Stimulated activated CD4-positive, alpha-beta T cell treated with anti-CD3 and anti-CD28 coated beads, Interleukin-4, amount 100 ng/mL, for 24 hours (primary cell): ENCODE measurements around the gene PLEKHN1.
A peak's percentile ranks its signal among the peaks of the same experiment; 100 is the strongest.
"Not testable (repeated sequence)": the region's sequence is repeated elsewhere in the genome, so short reads cannot be mapped to it uniquely, and the experiment has no call there.

Source experiments
- DNase-seq: peaks from one replicate; pipeline ENCODE4 v3.0.0-alpha.2; 2020

PLEKHN1 gene

DNA sequence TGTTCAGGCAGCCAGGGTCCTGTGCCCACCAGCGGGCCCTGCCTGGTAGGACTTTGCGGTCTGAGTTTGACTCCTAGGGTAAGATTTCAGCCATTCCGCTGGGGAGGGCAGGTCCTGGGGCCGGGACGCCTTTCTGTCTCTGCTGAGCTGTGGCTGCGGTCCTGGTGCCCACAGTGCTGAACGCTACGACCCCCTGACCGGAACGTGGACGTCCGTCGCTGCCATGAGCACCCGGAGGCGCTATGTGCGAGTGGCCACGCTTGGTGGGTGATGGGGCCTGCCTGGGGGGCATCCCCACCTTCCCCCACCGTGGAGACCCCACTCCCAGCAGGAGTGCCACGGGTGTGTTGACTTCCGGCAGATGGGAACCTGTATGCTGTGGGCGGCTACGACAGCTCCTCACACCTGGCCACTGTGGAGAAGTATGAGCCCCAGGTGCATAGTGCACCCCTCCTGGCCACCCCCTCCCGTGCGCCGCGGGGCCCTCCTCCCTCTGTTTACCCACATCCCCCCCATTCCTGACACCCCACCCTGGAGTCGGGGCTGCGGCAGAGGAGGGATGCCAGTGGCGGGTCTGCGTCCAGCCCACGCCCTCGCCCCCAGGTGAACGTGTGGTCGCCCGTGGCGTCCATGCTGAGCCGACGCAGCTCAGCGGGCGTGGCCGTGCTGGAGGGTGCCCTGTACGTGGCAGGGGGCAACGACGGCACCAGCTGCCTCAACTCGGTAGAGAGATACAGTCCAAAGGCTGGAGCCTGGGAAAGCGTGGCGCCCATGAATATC is 2.3 kb upstream of the PLEKHN1 start:
- DNase-seq, result no peak

DNA sequence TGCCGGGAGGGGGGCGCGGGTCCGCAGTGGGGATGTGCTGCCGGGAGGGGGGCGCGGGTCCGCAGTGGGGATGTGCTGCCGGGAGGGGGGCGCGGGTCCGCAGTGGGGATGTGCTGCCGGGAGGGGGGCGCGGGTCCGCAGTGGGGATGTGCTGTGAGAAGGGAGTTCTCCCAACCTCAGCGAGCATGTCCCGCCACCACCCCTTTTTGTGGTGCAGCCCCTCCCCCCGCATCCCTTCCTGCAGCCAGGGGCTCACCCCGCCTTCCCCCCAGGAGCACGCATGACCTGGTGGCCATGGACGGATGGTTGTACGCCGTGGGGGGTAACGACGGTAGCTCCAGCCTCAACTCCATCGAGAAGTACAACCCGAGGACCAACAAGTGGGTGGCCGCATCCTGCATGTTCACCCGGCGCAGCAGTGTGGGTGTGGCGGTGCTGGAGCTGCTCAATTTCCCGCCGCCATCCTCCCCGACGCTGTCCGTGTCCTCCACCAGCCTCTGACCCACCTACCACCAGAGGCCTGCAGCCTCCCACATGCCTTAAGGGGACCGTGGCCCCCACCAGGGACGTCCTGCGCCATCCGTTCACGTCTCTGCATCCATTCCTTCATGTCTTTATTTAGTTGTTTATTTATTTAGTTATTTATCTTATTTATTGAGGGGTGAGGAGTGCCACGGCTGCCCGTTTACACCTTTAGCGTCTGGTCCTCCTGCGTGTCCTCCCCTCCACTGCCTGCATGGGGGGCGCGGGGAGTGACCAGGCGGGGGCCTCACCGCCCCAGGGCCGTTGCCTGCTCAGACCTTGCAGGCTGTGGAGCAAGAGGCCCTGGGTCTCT is 1.4 kb upstream of the PLEKHN1 start:
- DNase-seq, result no peak

DNA sequence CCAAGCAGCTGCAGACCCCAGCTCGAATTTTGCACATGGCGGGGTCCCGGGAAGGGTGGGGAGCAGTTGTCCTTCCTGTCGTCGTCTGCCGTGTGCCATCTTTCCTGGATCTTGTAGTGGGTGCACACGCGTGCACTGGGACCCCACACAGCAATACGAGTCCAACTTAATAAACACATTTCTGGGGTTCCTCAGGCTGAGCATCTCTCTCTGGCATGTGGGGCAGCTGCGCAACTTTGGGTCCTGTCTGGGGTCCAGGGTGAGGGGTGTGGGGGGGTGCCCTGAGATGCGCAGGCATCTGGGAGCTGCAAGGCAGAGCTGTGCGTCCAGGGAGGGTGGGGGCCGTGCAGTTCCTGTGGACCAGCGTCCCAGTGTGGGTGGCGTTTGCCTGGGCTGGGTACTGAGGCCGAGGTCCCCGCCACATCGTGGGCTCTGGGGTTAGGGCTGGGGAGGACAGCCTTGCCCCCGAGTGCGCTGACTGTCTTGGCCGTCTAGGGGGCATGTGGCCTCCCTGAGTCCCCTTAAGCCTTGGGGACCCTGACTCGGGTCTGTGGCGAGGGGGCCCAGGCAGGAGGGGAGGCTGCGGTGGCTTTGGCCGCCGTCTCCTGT is 652 bp upstream of the PLEKHN1 start:
- no peak for DNase-seq

DNA sequence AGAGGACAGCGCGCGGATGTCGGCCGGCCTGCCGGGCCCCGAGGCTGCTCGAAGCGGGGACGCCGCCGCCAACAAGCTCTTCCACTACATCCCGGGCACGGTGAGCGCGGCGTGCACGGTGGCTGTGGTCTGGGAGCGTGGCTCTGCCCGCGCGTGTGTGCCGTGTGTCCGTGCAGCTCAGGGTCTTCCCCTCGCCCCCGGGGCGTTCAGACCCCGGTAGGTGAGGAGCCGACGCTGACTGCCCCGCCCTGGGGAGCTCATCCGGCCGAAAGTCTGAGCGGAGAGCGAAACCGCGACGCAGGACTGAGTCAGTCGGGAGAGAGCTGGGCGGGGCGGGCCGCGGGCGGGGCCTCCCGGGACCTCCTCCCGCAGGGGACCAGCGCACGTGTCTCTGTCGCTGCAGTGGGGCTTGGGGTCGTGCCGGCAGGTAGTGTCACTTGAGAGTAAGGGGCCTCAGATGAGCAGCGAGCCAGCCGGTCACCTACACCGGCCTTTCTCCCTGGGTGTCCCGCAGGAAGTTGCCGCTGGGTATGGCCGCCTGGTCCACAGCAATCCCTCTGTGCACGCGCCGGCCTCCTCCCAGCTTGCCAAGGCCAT is 520 bp downstream of the PLEKHN1 start:
- peak; percentile 86 for DNase-seq

DNA sequence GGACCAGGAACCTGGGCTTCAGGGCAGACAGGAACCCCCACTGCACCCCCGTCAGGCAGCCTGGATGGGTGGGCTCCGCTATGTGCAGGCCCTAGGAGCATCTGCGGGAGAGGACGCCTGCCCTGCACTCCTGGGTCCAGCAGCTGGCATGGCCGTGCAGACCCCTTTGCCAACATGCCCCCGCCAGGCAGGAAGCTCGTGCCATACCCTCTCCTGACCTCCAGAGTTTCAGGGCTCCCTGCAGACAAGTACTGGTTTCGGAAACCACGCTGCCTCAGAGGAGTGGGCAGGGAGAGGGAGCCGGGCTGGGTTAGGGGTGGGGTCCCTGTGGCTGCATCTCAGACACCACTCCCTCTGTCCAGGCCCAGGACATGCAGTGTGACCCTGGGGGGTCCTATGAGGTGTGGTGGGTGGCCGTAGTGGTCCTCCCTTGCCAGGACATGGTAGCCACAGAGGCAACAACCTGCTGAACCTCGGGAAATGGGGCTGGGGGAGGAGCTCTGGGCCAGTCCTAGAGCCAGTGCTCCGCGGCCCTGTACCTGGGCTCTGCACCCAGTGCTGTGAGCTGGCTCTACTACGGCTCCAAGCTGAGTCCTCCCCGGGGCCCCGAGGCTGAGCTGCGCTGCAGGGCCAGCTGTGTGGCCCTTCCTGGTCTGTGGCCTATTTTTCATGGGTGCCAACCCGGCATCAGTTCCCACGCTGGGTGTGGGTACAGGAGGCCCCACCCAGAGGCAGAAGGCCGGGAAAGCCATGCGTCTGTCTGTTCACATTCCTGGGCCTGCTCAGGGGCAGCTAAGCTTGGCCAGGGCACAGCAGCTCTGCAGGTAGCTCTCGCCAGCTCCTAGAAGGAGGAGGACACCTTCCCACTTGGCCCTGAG is 1.4 kb downstream of the PLEKHN1 start:
- no peak for DNase-seq

DNA sequence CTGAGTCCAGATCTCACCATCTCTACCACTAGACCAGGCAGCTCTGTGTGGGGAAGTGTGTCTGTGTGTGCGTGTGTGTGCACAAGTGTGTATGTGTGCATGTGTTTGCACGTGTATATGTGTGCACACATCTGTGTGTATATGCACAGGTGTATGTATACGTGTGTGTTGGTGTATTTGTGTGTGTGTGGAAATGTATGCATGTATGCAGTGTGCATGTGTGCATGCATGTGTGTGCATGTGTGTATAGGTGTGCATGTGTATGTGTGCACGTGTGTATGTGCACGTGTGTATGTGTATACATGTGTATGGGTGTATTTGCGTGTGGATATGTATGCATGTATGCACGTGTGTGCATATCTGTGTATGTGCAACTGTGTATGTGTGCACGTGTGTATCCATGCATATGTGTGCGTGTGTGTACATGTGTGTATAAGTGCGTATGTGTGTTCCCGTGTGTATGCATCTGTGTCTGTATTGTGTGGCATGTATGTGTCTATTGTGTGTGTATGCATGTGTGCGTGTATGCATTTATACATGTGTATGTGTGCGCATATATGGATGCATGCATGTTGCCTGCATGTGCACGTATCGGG is 3.1 kb downstream of the PLEKHN1 start:
- DNase-seq, result no peak

DNA sequence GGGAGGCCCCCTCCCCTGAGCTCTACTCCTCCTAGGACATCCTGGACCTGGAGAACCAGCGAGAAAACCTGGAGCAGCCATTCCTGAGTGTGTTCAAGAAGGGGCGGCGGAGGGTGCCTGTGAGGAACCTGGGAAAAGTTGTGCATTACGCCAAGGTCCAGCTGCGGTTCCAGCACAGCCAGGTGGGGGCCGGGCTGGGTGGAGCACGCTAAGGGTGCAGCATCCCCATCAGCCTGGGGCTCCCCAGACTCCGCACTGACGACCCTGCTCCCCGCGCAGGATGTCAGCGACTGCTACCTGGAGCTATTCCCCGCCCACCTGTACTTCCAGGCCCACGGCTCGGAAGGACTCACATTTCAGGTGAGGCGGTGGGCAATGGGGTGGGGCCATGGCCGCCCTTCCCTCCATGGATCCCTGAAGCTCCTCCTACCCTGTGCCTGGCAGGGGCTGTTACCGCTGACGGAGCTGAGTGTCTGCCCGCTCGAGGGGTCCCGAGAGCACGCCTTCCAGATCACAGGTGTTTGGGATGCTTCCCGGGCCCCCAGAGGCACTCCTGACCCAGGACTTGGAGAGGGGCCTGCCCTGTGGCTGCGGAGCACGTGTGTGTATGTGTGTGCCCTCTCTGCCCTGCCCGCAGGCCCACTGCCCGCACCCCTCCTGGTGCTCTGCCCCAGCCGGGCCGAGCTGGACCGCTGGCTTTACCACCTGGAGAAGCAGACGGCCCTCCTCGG is 4.1 kb downstream of the PLEKHN1 start:
- no peak for DNase-seq

DNA sequence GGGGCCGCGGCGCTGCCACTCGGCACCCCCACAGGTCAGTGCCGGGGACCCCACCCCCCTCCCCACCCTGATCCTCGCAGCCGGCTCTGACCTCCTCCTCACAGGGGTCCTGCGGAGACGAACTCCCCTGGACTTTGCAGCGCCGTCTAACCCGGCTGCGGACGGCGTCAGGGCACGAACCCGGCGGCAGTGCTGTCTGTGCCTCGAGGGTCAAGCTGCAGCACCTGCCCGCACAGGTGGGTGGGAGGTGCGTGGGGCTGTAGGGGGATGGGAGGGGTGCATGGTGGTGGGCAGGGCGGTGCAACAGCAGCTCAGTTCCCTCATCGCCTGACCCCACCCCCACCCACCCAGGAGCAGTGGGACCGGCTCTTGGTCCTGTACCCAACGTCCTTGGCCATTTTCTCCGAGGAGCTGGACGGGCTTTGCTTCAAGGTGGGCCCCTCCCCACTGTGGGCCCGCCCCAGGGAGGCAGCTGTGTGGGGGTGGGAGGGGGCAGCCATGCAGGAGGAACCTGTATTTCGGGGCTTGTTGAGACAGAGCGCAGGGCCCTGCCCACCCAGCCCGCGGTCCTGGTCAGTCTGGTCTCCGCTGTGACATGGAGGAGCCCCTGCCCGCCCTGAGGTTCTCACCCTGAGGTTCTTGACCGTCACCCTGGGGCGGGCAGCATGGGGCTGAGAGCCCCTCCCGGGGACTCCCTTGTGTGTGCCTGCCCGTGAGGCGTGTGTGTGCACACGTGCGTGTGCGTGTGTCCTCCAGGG is 4.9 kb downstream of the PLEKHN1 start:
- no peak for DNase-seq

DNA sequence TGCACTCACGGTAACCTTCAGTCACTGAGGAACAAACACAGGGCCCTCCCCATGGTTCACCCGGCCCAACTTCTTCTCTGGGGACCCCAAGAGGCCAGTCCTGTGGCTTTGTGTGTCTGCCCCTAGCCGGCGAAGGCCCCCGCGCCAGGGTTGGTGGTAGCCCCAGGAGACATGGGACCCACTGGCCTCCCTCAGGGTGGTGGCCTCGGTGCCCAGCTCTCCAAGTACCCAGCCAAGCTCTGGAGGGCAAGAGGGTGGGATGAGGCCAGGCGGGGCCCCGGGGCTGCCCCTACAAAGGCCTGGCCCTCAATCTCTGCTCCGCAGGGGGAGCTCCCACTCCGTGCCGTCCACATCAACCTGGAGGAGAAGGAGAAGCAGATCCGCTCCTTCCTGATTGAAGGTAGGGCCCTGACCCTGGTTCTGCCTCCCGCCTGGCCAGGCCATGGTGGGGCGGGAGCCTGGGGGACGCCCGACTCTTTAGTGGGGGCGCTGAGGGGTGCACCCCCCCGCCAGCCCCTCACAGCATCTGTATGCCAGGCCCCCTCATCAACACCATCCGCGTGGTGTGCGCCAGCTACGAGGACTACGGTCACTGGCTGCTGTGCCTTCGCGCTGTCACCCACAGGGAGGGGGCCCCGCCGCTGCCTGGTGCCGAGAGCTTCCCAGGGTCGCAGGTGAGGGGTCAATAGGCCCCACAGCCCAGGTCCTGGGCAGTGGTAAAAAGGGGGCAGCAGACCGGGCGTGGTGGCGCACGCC is 5.6 kb downstream of the PLEKHN1 start:
- no peak for DNase-seq

DNA sequence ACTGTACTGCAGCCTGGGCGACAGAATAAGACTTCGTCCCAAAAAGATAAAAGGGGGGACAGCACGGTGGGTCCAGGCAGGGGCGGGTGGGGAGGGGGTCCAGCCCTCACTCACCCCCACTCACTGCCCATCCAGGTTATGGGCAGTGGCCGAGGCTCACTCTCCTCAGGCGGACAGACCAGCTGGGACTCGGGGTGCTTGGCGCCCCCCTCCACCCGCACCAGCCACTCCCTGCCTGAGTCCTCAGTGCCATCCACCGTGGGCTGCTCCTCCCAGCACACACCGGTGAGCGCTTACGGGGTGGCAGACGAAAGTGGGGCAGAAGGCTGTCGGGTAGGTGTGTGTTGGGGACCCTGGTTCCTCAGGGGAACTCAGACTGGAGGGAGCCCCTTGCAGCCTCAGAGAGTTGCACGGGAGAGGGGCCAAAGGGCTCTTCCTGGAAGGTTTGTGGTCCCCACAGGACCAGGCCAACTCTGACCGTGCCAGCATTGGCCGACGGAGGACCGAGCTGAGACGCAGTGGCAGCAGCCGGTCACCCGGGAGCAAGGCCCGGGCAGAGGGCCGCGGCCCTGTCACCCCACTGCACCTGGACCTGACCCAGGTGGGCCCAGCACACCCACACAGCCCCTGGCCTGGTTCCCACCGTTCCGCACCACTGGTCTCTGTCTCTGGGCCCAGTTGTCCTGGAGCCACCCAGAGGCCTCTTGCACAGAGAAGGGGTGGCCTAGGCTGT is 6.6 kb downstream of the PLEKHN1 start:
- DNase-seq, result no peak

DNA sequence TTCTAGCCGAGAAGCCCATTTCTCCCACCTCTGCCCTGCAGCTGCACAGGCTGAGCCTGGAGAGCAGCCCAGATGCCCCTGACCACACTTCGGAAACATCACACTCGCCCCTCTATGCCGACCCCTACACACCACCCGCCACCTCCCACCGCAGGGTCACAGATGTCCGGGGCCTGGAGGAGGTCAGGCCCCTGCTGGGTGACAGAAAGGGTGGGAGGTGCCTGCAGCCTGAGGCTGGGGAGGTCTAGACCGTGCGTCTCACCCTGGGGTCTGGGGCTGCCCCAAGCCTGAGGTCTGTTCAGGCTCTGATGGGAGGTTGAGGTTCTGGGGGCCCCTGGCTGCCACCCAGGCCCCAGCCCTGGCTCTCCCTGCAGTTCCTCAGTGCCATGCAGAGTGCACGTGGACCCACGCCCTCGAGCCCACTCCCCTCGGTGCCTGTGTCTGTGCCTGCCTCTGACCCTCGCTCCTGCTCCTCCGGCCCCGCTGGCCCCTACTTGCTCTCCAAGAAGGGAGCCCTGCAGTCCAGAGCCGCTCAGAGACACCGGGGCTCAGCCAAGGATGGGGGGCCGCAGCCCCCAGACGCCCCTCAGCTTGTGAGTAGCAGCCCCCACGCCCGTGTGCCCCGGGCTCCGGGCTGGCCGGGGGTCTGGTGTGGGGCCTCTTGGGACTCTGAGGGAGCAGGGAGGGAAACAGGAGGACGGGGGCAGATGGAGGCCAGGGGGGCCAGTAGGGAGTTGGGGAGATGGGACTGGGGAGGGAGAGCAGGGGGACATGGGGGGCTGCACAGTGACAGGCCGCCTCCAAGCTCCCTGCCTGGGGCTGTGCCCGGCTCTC is 7.4 kb downstream of the PLEKHN1 start:
- DNase-seq, result no peak

DNA sequence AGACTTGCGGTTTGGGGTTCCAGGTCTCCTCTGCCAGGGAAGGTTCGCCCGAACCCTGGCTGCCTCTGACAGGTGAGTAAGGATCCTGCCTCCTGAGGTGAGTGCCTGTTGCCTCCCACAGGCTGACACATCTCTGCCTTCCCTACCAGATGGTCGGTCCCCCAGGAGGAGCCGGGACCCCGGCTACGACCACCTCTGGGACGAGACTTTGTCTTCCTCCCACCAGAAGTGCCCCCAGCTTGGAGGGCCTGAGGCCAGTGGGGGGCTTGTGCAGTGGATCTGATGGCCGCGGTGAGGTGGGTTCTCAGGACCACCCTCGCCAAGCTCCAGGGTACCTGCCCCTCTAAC is 8.0 kb downstream of the PLEKHN1 start:
- DNase-seq, result no peak

DNA sequence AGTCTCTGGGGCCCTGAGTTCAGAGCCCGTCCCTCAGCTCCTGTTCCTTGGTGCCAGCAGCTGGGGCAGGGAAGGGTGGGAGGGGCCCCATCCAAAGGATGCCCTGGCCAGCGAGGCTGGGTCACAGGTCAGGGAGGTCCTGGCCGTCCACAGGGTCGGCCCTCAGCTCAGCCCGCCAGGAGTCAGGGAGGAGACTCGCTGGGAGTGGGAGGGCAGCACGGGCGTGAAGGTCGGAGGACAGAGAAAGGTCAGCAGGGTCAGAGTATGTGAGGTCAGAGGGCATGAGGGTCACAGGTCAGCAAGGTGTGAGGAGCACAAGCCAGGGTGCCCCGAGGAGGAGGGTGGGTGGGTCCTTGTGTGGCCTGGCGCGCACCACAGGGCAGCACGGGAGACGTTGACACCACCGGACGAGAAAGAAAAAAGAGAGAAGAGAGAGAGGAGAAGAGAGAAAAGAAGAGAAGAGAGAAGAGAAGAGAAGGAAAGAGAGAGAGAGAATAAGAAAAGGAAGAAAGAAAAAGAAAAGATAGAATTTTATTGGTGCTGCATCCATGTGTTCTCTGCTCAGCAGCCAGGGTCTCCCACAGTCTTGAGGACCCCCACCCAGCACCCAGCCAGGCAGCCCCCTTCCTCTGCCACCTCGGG is 8.5 kb downstream of the PLEKHN1 start:
- DNase-seq, result no peak

DNA sequence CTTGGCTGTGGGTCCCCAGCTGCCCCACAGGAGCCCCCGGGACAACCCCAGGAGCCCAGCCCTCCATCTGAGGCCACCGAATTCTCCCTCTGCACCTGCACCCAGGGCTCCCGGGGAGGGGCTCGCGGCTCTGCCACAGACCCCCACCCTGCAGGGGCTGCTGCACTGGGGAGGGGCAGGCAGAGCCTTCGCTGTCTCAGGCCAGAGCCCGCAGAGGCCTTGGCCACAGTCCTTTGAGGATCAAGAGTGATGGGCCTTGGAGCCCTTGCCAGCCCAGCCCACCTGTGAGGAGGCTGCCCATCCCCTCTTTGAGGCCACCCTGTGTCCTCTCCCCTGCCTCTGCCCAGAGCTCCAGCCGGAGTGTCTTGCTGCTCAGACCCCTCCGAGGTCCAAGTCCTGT is 9.1 kb downstream of the PLEKHN1 start:
- DNase-seq, result no peak

DNA sequence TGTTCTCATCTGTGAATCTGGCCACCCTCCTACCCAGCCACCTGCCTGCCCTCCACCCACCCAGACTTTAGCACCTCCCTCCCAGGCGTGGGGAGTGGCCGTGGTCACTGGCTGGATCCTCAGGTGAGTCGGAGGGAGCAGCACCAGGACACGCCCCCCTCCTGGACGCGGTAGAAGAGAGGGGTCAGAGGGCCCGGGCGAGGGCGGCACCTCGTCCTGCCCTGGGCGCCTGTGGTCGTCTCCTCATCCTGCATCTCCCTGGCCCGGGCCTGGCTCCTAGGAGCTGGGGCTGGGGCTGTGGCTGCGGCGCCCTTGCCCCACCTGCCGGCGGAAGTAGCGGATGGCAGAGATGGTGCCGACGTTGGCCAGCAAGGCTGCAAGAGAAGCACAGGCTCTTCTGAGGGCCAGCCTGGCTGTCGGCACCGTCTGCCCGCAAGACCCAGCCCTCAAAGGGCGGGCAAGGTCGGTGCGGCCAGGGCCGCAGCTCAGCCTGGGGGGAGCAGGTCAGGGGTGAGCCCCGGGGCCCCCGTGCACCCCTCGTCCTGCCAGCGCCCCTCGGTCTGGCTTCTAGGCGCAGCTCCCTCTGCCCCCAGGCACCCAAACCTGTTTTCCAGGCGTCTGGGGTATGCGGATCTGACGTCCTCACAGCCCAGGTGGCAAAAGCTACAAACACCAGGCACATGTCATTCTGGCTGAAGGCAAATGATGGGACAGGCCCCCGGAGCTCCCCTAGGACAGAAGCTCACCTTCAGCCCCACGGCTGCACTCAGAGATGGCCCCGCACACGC is 9.8 kb downstream of the PLEKHN1 start:
- DNase-seq, result peak; percentile 46

DNA sequence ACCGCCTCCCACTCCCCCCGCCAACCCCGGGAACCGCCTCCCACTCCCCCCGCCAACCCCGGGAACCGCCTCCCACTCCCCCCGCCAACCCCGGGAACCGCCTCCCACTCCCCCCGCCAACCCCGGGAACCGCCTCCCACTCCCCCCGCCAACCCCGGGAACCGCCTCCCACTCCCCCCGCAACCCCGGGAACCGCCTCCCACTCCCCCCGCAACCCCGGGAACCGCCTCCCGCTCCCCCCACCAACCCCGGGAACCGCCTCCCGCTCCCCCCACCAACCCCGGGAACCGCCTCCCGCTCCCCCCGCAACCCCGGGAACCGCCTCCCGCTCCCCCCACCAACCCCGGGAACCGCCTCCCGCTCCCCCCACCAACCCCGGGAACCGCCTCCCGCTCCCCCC is 10.5 kb downstream of the PLEKHN1 start:
- not testable (repeated sequence) for DNase-seq
